HepG2 (cell line): ENCODE data around the gene IGF2. TPM values are rescaled to one million over a fixed set of nuclear protein-coding genes. Genes with fewer than 3 reads are reported as not detected.
A peak's percentile ranks its signal among the peaks of the same experiment; 100 is the strongest.

ENCODE experiments used
- ATAC-seq: fragments of 200-7000 bp; cut with Tn5 transposase; 3 replicates; pipeline ENCODE4 v1.9.1; 2020; ENCODE audit warnings: mild to moderate bottlenecking, moderate library complexity
- BruUV-seq: library from RNA; stranded (reverse); fragments of 400-500 nt; replicated peaks from 2 replicates; lab custom pipeline; 2021; lab: Mats Ljungman, UMichigan
- CTCF ChIA-PET: fragments of 300-600 bp; formaldehyde crosslinking; extraction: SDS; loops from one replicate; lab custom pipeline; 2021; ENCODE audit warnings: low total read pairs, inconsistent platforms, low intra/inter-chr PET ratio; lab: Yijun Ruan, JAX
- POLR2A ChIA-PET: fragments of 350-600 bp; sonication (Branson Sonifier 250); formaldehyde crosslinking; loops from one replicate; lab custom pipeline; 2020; ENCODE audit warnings: antibody characterized with exemption, inconsistent platforms; lab: Yijun Ruan, JAX
- DNase-seq: peaks from one replicate; pipeline ENCODE4 v3.0.0-alpha.2; 2015; ENCODE audit warnings: low spot score
- FAIRE-seq: peaks from 3 replicates; lab custom pipeline; 2011; peaks lifted over from hg19 to GRCh38; lab: Jason Lieb, UNC
- H2AFZ ChIP-seq: one replicate; pipeline ENCODE4 v1.6.1; 2011; ENCODE audit warnings: low read length, inconsistent platforms
- H3K27ac ChIP-seq: fragments of 300-600 bp; 3 replicates; pipeline ENCODE4 v1.8.0; 2011; ENCODE audit warnings: mixed run types, mild to moderate bottlenecking, mixed read lengths, low read length, inconsistent platforms; ENCODE audit not compliant: insufficient read depth; ENCODE audit errors: extremely low read length
- H3K27me3 ChIP-seq, 2 experiments: fragments of 200-600 bp in 1 of 2; 2 replicates in 1 of 2; 3 replicates in 1 of 2; pipeline versions ENCODE4 v1.6.0 to v1.8.0; 2011; ENCODE audit warnings: low read length in 2 of 2, mild to moderate bottlenecking in 2 of 2, moderate library complexity in 2 of 2, inconsistent platforms in 1 of 2; ENCODE audit not compliant: insufficient read depth in 2 of 2, control insufficient read depth in 1 of 2
- H3K36me3 ChIP-seq, 2 experiments: fragments of 200-600 bp in 1 of 2; replicated peaks in 1 of 2; 2 replicates in 1 of 2; 3 replicates in 1 of 2; pipeline versions ENCODE4 v1.5.1 to v1.8.0; 2011; ENCODE audit warnings: low read length in 2 of 2, inconsistent platforms in 1 of 2; ENCODE audit not compliant: insufficient read depth in 2 of 2, control insufficient read depth in 1 of 2
- H3K4me1 ChIP-seq: 2 replicates; pipeline ENCODE4 v1.5.1; 2012; ENCODE audit warnings: low read length, inconsistent platforms; ENCODE audit not compliant: insufficient read depth
- H3K4me2 ChIP-seq: 2 replicates; pipeline ENCODE4 v1.6.0; 2011; ENCODE audit warnings: low read depth, low read length, inconsistent platforms
- H3K4me3 ChIP-seq, 3 experiments: fragments of 200-600 bp in 1 of 3; sonication (generic), shearing (Covaris generic) in 1 of 3; replicated peaks in 1 of 3; 2 replicates each; pipeline ENCODE4 v1.5.1; 2011 to 2016; ENCODE audit warnings: low read length in 3 of 3, inconsistent platforms in 2 of 3, low read depth in 2 of 3, mild to moderate bottlenecking in 2 of 3, control low read depth in 1 of 3, mixed read lengths in 1 of 3; ENCODE audit not compliant: insufficient read depth in 1 of 3
- H3K79me2 ChIP-seq: one replicate; pipeline ENCODE4 v1.6.1; 2011; ENCODE audit warnings: low read length, inconsistent platforms; ENCODE audit not compliant: insufficient read depth
- H3K9ac ChIP-seq: 2 replicates; pipeline ENCODE4 v1.6.0; 2011; ENCODE audit warnings: mild to moderate bottlenecking, low read depth, low read length, inconsistent platforms; ENCODE audit not compliant: insufficient read depth
- H3K9me3 ChIP-seq: 2 replicates; pipeline ENCODE4 v1.5.1; 2012; ENCODE audit warnings: mild to moderate bottlenecking, low read length
- H4K20me1 ChIP-seq: 2 replicates; pipeline ENCODE4 v1.6.0; 2011; ENCODE audit warnings: inconsistent platforms, mild to moderate bottlenecking, low read length, moderate library complexity; ENCODE audit not compliant: insufficient read depth
- ERF ChIP-seq: IDR thresholded peaks from 2 replicates; pipeline ENCODE4 v1.6.1; 2018; ENCODE audit warnings: missing biosample characterization, missing genetic modification reagents
- EZH2 ChIP-seq: conservative IDR thresholded peaks from 2 replicates; pipeline ENCODE4 v1.6.1; 2012; ENCODE audit warnings: mild to moderate bottlenecking, low read depth, low read length, moderate library complexity
- KDM2A ChIP-seq: sonication (generic); formaldehyde crosslinking; IDR thresholded peaks from 2 replicates; pipeline ENCODE4 v1.4.0; 2020; ENCODE audit warnings: low read depth, missing genetic modification reagents, borderline replicate concordance
- KDM3A ChIP-seq: IDR thresholded peaks from 2 replicates; pipeline ENCODE4 v1.6.1; 2018; ENCODE audit warnings: low read depth, missing compliant biosample characterization
- MAFF ChIP-seq: IDR thresholded peaks from 2 replicates; pipeline ENCODE4 v1.6.1; 2011; ENCODE audit warnings: low read depth, low read length, improper control_type of control experiment
- MXD4 ChIP-seq: IDR thresholded peaks from 2 replicates; pipeline ENCODE4 v1.6.1; 2016; ENCODE audit warnings: mild to moderate bottlenecking, missing biosample characterization, missing genetic modification reagents
- NCOA5 ChIP-seq: sonication (generic); formaldehyde crosslinking; IDR thresholded peaks from 2 replicates; pipeline ENCODE4 v1.4.0; 2020; ENCODE audit warnings: missing genetic modification reagents
- NR2F6 ChIP-seq, 2 experiments: IDR thresholded peaks; 2 replicates each; pipeline ENCODE4 v1.6.1; 2016; ENCODE audit warnings: antibody characterized with exemption in 1 of 2, mild to moderate bottlenecking in 1 of 2
- SRSF4 ChIP-seq: fragments of 200-400 bp; formaldehyde crosslinking; IDR thresholded peaks from one replicate; pipeline ENCODE4 v1.6.1; 2018; ENCODE audit warnings: mild to moderate bottlenecking, low read depth, low read length, moderate library complexity; ENCODE audit not compliant: poor library complexity, severe bottlenecking
- SSRP1 ChIP-seq: IDR thresholded peaks from 2 replicates; pipeline ENCODE4 v1.6.1; 2016; ENCODE audit warnings: control low read depth
- SYNCRIP ChIP-seq: fragments of 200-400 bp; formaldehyde crosslinking; IDR thresholded peaks from 2 replicates; pipeline ENCODE4 v1.6.1; 2018; ENCODE audit warnings: mild to moderate bottlenecking, low read depth, low read length; ENCODE audit not compliant: insufficient read depth
- ZBTB10 ChIP-seq: sonication (generic); formaldehyde crosslinking; IDR thresholded peaks from 2 replicates; pipeline ENCODE4 v1.4.0; 2020; ENCODE audit warnings: missing genetic modification reagents, borderline replicate concordance
- ZBTB33 ChIP-seq: sonication (generic); formaldehyde crosslinking; IDR thresholded peaks from 2 replicates; pipeline ENCODE4 v1.4.0; 2020; ENCODE audit warnings: missing genetic modification reagents
- ZMAT3 ChIP-seq: sonication (generic); formaldehyde crosslinking; conservative IDR thresholded peaks from 2 replicates; pipeline ENCODE4 v1.7.0; 2021; ENCODE audit warnings: missing genetic modification reagents
- ZNF460 ChIP-seq: sonication (generic); formaldehyde crosslinking; IDR thresholded peaks from 2 replicates; pipeline ENCODE4 v1.5.1; 2020; ENCODE audit warnings: missing genetic modification reagents, mild to moderate bottlenecking, borderline replicate concordance
- ZNF607 ChIP-seq: sonication (generic); formaldehyde crosslinking; IDR thresholded peaks from 2 replicates; pipeline ENCODE4 v1.5.1; 2020; ENCODE audit warnings: missing genetic modification reagents, mild to moderate bottlenecking, borderline replicate concordance
- WGBS: methylation state at CpG from one replicate; pipeline ENCODE4 v1.1.6; 2017; ENCODE audit warnings: low lambda C conversion rate; 5-methylcytosine and 5-hydroxymethylcytosine counted together
- in situ Hi-C: cut with HindIII; loops from 2 replicates; pipeline ENCODE4 v1.10.0; 2017; ENCODE audit warnings: low pct_unique_long_range_greater_than_20kb; ENCODE audit not compliant: extremely low pct_ligation_motif_present
- intact Hi-C: fragments of 100-400 bp; cut with micrococcal nuclease; formaldehyde crosslinking; loops from one replicate; pipeline ENCODE4 v1.10.0; 2022; ENCODE audit not compliant: unreplicated experiment
- polyA plus RNA-seq, 8 experiments: library from polyadenylated mRNA; depleted of rRNA in 3 of 8; stranded (reverse) in 7 of 8; unstranded in 1 of 8; fragments of >200 nt; fragmentation: Illumina TruSeq in 4 of 8; extraction: Trizol in 4 of 8; gene quantifications; 2 replicates each; pipeline versions ENCODE4 v1.2.1 to v1.2.3, GENCODE V29; 2011 to 2016; ENCODE audit warnings: low read depth in 4 of 8, missing spikeins in 1 of 8, mixed read lengths in 1 of 8; ENCODE audit not compliant: insufficient read depth in 1 of 8
- total RNA-seq, 5 experiments: library from RNA; depleted of rRNA; stranded (reverse); fragments of >200 nt; fragmentation: Illumina TruSeq; extraction: Trizol; gene quantifications; 2 replicates each; pipeline ENCODE4 v1.2.3, GENCODE V29; 2016; ENCODE audit warnings: low read depth in 1 of 5
- TF ChIP-seq, protein P1 (sequence below): sonication (generic); formaldehyde crosslinking; IDR thresholded peaks from 2 replicates; pipeline ENCODE4 v1.4.0; 2020; ENCODE audit warnings: missing genetic modification reagents

Gene IGF2
- total and polyA plus RNA-seq, 2 of the 13 experiments (the other 11 are each of a cell fraction or from before 2014, with no cell fraction given) = 79.1 to 254 TPM

- peak; percentile 41; the same call in 1 of the 2 replicates for TF ChIP-seq KDM2A (CRISPR knock-in tag)
- TF ChIP-seq MXD4 = 0 out of 2 replicates have a peak, but pooled peaks have one; percentile 38
- peak; percentile 39; the same call in 1 of the 2 replicates for TF ChIP-seq ERF (CRISPR knock-in tag)
- peak; percentile 56; the same call in 1 of the 2 replicates for TF ChIP-seq NCOA5 (CRISPR knock-in tag)
- 0 out of 2 replicates have a peak, but pooled peaks have one; percentile 26 for TF ChIP-seq ZMAT3 (CRISPR knock-in tag)
- peak; percentile 74 for TF ChIP-seq SRSF4
- TF ChIP-seq ZBTB33 (CRISPR knock-in tag) = peak; percentile 67; the same call in 1 of the 2 replicates
- TF ChIP-seq EZH2 = no peak
- peak; percentile 90; the same call in 1 of the 2 replicates for TF ChIP-seq SSRP1
- TF ChIP-seq KDM3A = 0 out of 2 replicates have a peak, but pooled peaks have one; percentile 26
- 0 out of 2 replicates have a peak, but pooled peaks have one; percentile 8 for TF ChIP-seq ZNF460 (CRISPR knock-in tag)
- TF ChIP-seq, all 625 proteins: peak for 145
Measured at GRCh38 chr11:2129699-2130366, 9.4 kb downstream of the IGF2 start (continued).

DNA sequence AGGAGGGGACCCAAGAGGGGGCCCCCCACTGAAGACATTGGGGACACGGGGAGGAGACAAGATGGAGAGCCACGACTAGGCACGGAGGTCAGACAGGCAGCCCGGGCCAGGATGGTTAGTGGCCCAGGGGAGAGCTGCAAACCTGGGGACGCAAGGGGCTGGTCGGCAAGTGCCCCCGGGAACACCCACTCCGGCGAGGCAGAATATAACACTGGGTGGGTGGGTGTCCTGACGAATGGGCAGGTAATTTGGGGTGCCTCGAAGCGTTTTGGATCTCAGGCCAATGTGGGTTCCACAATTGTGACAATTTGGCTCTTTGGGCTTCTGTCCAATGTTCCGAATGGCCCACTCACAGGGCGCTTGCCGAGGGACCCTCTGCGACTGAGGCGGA is 9.9 kb downstream of the IGF2 start:
- BruUV-seq = no TSS peak
- CTCF ChIA-PET = no interaction called here
- H3K9me3 ChIP-seq = no peaks in the 10 kb centered on the region
- H3K4me2 ChIP-seq = no peak overlapping the region
- no peak overlapping the region for H3K4me3 ChIP-seq
- DNase-seq (no peak), FAIRE-seq (no peak), ATAC-seq (peak; percentile 1; the same call in 2 of the 3 replicates)
- intact Hi-C loops (no loop called here), in situ Hi-C loops (no loop called here)
- no peak overlapping the region for H3K27ac ChIP-seq
- H3K27me3 ChIP-seq = no peaks in the 10 kb centered on the region
- H3K4me1 ChIP-seq = peaks cover 10% of the 10 kb centered on the region
- POLR2A ChIA-PET = interaction anchor here (0.8 to 1.4 kb wide), 5 partner anchors 8 to 142 kb away, joined by 3 to 4 read pairs (median 4); partner anchors contain the start of gene IGF2
- H2AFZ ChIP-seq = no peak overlapping the region
- no peak overlapping the region for H3K9ac ChIP-seq
- WGBS = 72% methylated on average over 10 of the region's 17 CpGs
- H3K36me3 ChIP-seq = peaks cover 18 to 33% of the 10 kb centered on the region in 2 experiments; a peak in 4 of 5 replicates
- peaks cover 37% of the 10 kb centered on the region; the same call in 1 of the 2 replicates for H4K20me1 ChIP-seq
- H3K79me2 ChIP-seq = no peaks in the 10 kb centered on the region
- TF ChIP-seq MAFF (no peak), NR2F6 (IDR thresholded peaks at IDR 0.05) (0 out of 2 replicates have a peak, but pooled peaks have one; percentile 43), NR2F6 (CRISPR knock-in tag; IDR thresholded peaks at IDR 0.05) (peak; percentile 2; the same call in 1 of the 2 replicates), ZBTB10 (no peak), SYNCRIP (no peak), ZNF607 (peak; percentile 20; the same call in 1 of the 2 replicates)
- TF ChIP-seq, protein P1, sequence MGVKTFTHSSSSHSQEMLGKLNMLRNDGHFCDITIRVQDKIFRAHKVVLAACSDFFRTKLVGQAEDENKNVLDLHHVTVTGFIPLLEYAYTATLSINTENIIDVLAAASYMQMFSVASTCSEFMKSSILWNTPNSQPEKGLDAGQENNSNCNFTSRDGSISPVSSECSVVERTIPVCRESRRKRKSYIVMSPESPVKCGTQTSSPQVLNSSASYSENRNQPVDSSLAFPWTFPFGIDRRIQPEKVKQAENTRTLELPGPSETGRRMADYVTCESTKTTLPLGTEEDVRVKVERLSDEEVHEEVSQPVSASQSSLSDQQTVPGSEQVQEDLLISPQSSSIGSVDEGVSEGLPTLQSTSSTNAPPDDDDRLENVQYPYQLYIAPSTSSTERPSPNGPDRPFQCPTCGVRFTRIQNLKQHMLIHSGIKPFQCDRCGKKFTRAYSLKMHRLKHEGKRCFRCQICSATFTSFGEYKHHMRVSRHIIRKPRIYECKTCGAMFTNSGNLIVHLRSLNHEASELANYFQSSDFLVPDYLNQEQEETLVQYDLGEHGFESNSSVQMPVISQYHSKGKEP = no peak
